C4-2B (cell line): ENCODE results near the gene RFX2.

Experiments used
- CTCF ChIP-seq: fragments of 450-650 bp; conservative IDR thresholded peaks from 2 replicates; pipeline ENCODE4 v1.5.1; 2017; ENCODE audit warnings: mild to moderate bottlenecking
- ZFX ChIP-seq: fragments of 450-650 bp; IDR thresholded peaks from 2 replicates; pipeline ENCODE4 v1.6.1; 2017

- TF ChIP-seq CTCF (no peak), ZFX (peak; percentile 96)
Observed at GRCh38 chr19:5977785-5978605, 132.3 kb downstream of the RFX2 start, which contains the start of gene RANBP3.
